HG02943 (cell line): ENCODE data around the gene KDM7A.

Source experiments
- ATAC-seq: cut with Tn5 transposase; IDR thresholded peaks from one replicate; pipeline ENCODE4 v1.9.1; 2021; ENCODE audit warnings: mild to moderate bottlenecking, low read depth, moderate library complexity; ENCODE audit not compliant: unreplicated experiment

KDM7A gene

GRCh38 chr7:140036224-140036962, 140.4 kb downstream of the KDM7A start:
- no peak for ATAC-seq

- ATAC-seq: no peak
These were observed 141.2 kb downstream of the KDM7A start for GRCh38 chr7:140035400-140036223.
